ENCODE measurements around the gene SERPINA4.

The SERPINA4 gene

GRCh38 chr14:94617988-94618822 lies 57.0 kb downstream of the SERPINA4 start:
- DNase-seq, result no peak

DNA sequence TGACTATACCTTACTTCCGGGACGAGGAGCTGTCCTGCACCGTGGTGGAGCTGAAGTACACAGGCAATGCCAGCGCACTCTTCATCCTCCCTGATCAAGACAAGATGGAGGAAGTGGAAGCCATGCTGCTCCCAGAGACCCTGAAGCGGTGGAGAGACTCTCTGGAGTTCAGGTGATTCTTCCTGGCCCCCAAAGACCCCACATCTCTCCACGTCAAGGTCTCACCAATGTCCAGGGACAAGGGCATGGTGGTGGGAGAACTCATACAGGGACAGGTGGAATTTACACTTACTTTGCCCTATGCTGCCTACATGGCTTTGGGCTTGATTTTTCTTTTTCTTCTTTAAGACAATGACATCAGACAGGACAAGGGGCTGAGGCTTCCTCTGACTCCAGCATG lies 58.1 kb downstream of the SERPINA4 start:
- no peak for DNase-seq
